Ishikawa (cell line): Measurements from ENCODE around the gene FRZB.

ENCODE experiments used
- CEBPB ChIP-seq: IDR thresholded peaks from 2 replicates; pipeline ENCODE4 v1.6.1; 2012
- CREB1 ChIP-seq: IDR thresholded peaks from 2 replicates; pipeline ENCODE4 v1.6.1; 2012; ENCODE audit warnings: low read depth
- EGR1 ChIP-seq: IDR thresholded peaks from 2 replicates; pipeline ENCODE4 v1.6.1; 2012
- EP300 ChIP-seq: IDR thresholded peaks from 2 replicates; pipeline ENCODE4 v1.6.1; 2012; ENCODE audit warnings: borderline replicate concordance
- FOXM1 ChIP-seq: IDR thresholded peaks from 2 replicates; pipeline ENCODE4 v1.6.1; 2012; ENCODE audit warnings: low read depth, borderline replicate concordance
- MAX ChIP-seq: IDR thresholded peaks from 2 replicates; pipeline ENCODE4 v1.6.1; 2012
- NFIC ChIP-seq: IDR thresholded peaks from 2 replicates; pipeline ENCODE4 v1.6.1; 2012
- RAD21 ChIP-seq: IDR thresholded peaks from 2 replicates; pipeline ENCODE4 v1.6.1; 2012; ENCODE audit warnings: low read depth
- REST ChIP-seq: IDR thresholded peaks from 2 replicates; pipeline ENCODE4 v1.6.1; 2012; ENCODE audit warnings: low read depth, mild to moderate bottlenecking
- TAF1 ChIP-seq: IDR thresholded peaks from 2 replicates; pipeline ENCODE4 v1.6.1; 2012; ENCODE audit warnings: low read depth, mild to moderate bottlenecking
- TCF12 ChIP-seq: IDR thresholded peaks from 2 replicates; pipeline ENCODE4 v1.6.1; 2012; ENCODE audit warnings: low read depth
- TEAD4 ChIP-seq: IDR thresholded peaks from 2 replicates; pipeline ENCODE4 v1.6.1; 2012
- USF1 ChIP-seq: IDR thresholded peaks from 2 replicates; pipeline ENCODE4 v1.6.1; 2012
- YY1 ChIP-seq: IDR thresholded peaks from 2 replicates; pipeline ENCODE4 v1.6.1; 2012; ENCODE audit warnings: low read depth
- ZBTB7A ChIP-seq: IDR thresholded peaks from 2 replicates; pipeline ENCODE4 v1.6.1; 2012; ENCODE audit warnings: low read depth

The FRZB gene

GRCh38 chr2:182868054-182868796 is 1.8 kb upstream of the FRZB start:
- no peak for TF ChIP-seq RAD21
- no peak for TF ChIP-seq EGR1
- no peak for TF ChIP-seq MAX
- no peak for TF ChIP-seq TAF1
- TF ChIP-seq FOXM1, result no peak
- no peak for TF ChIP-seq USF1
- no peak for TF ChIP-seq CEBPB
- no peak for TF ChIP-seq CREB1
- TF ChIP-seq EP300, result no peak
- no peak for TF ChIP-seq YY1
- TF ChIP-seq TCF12, result no peak
- no peak for TF ChIP-seq ZBTB7A
- TF ChIP-seq NFIC, result no peak

- TF ChIP-seq TAF1 (no peak), ZBTB7A (no peak), NFIC (no peak), EP300 (no peak), MAX (no peak), USF1 (no peak), REST (no peak), FOXM1 (no peak), TCF12 (no peak), YY1 (no peak)
These were observed 1.1 kb upstream of the FRZB start for GRCh38 chr2:182867426-182868053.

- TF ChIP-seq RAD21 (no peak), CREB1 (no peak), MAX (no peak), EGR1 (no peak), USF1 (no peak)
These were observed 359 bp downstream of the FRZB start for GRCh38 chr2:182866095-182866460.

- TF ChIP-seq NFIC, result no peak
- no peak for TF ChIP-seq ZBTB7A
These were observed 1.4 kb downstream of the FRZB start for GRCh38 chr2:182864949-182865570.

GRCh38 chr2:182863642-182864041 is 2.8 kb downstream of the FRZB start:
- no peak for TF ChIP-seq RAD21

GRCh38 chr2:182862091-182862490 is 4.3 kb downstream of the FRZB start:
- TF ChIP-seq FOXM1 (no peak), CEBPB (0 out of 2 replicates have a peak, but pooled peaks have one; percentile 26)

GRCh38 chr2:182860858-182861257 is 5.6 kb downstream of the FRZB start:
- TF ChIP-seq RAD21, result no peak

GRCh38 chr2:182858671-182859070 is 7.8 kb downstream of the FRZB start:
- TF ChIP-seq YY1, result no peak
- no peak for TF ChIP-seq TCF12
- TF ChIP-seq TEAD4, result no peak
- no peak for TF ChIP-seq EP300
- TF ChIP-seq CREB1, result no peak
- TF ChIP-seq TAF1, result no peak
- TF ChIP-seq MAX, result no peak
- no peak for TF ChIP-seq CEBPB
- no peak for TF ChIP-seq REST
- no peak for TF ChIP-seq NFIC
- no peak for TF ChIP-seq USF1
- TF ChIP-seq RAD21, result no peak
